ENCODE results near the gene PHC2.

The PHC2 gene

DNA sequence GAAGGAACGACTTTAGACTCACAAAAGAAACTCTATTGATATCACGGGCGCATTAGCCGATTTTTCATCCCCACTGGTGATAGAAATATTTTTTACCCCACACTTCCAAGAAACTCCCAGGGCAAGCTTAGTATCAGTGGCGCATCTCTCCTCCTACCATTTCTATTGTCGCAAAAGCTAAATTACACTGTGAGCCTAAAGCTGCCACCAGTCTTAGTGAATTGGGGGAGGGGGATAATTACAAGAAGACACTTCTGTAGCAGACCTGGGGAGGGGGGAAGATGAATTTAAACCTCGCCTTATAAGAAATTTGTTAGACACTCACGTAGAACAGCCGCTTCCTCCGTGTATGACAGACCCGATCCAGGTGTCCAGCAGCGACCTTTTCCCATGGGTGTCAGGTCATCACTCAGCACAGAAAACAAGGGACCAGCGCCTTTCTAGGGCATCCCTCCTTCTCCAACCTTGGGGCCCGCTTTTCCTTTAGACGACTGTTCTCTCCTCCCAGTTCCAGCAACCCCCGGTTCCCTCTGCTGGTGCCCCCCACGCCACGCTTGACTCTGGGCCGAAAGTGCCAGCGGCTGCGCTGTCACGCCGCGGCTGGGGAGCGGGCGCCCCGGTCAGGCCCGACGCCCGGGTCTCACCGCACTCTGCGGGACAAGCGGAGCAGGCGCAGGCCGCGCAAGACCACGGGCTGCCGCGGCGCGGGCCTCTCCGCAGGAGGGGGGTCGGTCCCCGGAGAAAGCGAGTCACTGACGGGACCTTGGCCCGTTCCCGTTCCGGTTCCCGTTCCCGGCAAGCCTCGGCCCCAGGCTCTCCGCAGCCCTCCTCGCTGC lies 821 bp downstream of the PHC2 start (continued):
- TF ChIP-seq PPARA (CRISPR knock-in tag; IDR thresholded peaks at IDR 0.05; ENCODE audit: borderline replicate concordance), result no peak

DNA sequence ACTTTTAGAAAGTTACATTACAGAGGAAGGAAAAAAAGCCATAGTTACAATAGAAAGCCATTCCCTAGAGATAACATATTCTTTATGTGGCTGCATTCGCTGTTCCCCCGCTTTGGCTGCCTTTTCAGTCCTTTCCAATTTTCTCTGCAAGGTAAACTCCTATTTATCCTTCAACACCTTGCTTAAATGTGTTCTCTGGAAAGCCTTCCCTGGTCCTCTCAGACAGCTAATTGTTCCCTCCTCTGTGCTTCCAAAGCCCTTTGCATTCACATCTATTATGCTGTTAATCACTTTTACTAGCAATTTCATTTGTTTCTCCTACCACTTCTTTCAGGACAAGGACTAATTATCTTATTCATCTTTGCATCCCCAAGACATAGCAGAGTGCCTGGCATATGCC lies 1.6 kb downstream of the PHC2 start:
- ATAC-seq, result no peak

GRCh38 chr1:33428661-33429060 lies 2.2 kb downstream of the PHC2 start:
- ATAC-seq, result no peak
- TF ChIP-seq PPARA (CRISPR knock-in tag; IDR thresholded peaks at IDR 0.05; ENCODE audit: borderline replicate concordance), result no peak
- TF ChIP-seq, protein P1, sequence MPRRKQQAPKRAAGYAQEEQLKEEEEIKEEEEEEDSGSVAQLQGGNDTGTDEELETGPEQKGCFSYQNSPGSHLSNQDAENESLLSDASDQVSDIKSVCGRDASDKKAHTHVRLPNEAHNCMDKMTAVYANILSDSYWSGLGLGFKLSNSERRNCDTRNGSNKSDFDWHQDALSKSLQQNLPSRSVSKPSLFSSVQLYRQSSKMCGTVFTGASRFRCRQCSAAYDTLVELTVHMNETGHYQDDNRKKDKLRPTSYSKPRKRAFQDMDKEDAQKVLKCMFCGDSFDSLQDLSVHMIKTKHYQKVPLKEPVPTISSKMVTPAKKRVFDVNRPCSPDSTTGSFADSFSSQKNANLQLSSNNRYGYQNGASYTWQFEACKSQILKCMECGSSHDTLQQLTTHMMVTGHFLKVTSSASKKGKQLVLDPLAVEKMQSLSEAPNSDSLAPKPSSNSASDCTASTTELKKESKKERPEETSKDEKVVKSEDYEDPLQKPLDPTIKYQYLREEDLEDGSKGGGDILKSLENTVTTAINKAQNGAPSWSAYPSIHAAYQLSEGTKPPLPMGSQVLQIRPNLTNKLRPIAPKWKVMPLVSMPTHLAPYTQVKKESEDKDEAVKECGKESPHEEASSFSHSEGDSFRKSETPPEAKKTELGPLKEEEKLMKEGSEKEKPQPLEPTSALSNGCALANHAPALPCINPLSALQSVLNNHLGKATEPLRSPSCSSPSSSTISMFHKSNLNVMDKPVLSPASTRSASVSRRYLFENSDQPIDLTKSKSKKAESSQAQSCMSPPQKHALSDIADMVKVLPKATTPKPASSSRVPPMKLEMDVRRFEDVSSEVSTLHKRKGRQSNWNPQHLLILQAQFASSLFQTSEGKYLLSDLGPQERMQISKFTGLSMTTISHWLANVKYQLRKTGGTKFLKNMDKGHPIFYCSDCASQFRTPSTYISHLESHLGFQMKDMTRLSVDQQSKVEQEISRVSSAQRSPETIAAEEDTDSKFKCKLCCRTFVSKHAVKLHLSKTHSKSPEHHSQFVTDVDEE (CRISPR knock-in tag; IDR thresholded peaks at IDR 0.05), result no peak
- no peak for TF ChIP-seq TCF4 (CRISPR knock-in tag; IDR thresholded peaks at IDR 0.05; ENCODE audit: borderline replicate concordance)
- no peak for TF ChIP-seq CREB5 (CRISPR knock-in tag; IDR thresholded peaks at IDR 0.05; ENCODE audit: low read depth)
- TF ChIP-seq ARNTL (CRISPR knock-in tag; IDR thresholded peaks at IDR 0.05; ENCODE audit: borderline replicate concordance, low read depth), result no peak
- TF ChIP-seq TOX (CRISPR knock-in tag; IDR thresholded peaks at IDR 0.05; ENCODE audit: borderline replicate concordance), result no peak
- TF ChIP-seq, protein P2, sequence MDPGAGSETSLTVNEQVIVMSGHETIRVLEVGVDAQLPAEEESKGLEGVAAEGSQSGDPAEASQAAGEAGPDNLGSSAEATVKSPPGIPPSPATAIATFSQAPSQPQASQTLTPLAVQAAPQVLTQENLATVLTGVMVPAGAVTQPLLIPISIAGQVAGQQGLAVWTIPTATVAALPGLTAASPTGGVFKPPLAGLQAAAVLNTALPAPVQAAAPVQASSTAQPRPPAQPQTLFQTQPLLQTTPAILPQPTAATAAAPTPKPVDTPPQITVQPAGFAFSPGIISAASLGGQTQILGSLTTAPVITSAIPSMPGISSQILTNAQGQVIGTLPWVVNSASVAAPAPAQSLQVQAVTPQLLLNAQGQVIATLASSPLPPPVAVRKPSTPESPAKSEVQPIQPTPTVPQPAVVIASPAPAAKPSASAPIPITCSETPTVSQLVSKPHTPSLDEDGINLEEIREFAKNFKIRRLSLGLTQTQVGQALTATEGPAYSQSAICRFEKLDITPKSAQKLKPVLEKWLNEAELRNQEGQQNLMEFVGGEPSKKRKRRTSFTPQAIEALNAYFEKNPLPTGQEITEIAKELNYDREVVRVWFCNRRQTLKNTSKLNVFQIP (CRISPR knock-in tag; IDR thresholded peaks at IDR 0.05; ENCODE audit: borderline replicate concordance, low read depth), result no peak
- no peak for TF ChIP-seq RARB (CRISPR knock-in tag; IDR thresholded peaks at IDR 0.05)
- TF ChIP-seq ZFP3 (CRISPR knock-in tag; IDR thresholded peaks at IDR 0.05), result no peak
- no peak for TF ChIP-seq ZNF565 (CRISPR knock-in tag; conservative IDR thresholded peaks at IDR 0.05; ENCODE audit: low read depth)
- no peak for TF ChIP-seq CSDC2 (CRISPR knock-in tag; IDR thresholded peaks at IDR 0.05)
- no peak for TF ChIP-seq ISL1 (CRISPR knock-in tag; IDR thresholded peaks at IDR 0.05)
- TF ChIP-seq GLIS3 (CRISPR knock-in tag; IDR thresholded peaks at IDR 0.05), result no peak
- no peak for TF ChIP-seq ESRRG (CRISPR knock-in tag; IDR thresholded peaks at IDR 0.05)

More for the DNA sequence above, 1.6 kb downstream of the PHC2 start:
- TF ChIP-seq ARNTL (CRISPR knock-in tag; IDR thresholded peaks at IDR 0.05; ENCODE audit: borderline replicate concordance, low read depth) (no peak), ZFP3 (CRISPR knock-in tag; IDR thresholded peaks at IDR 0.05) (peak; percentile 95), TOX (CRISPR knock-in tag; IDR thresholded peaks at IDR 0.05; ENCODE audit: borderline replicate concordance) (no peak), BACH2 (CRISPR knock-in tag; IDR thresholded peaks at IDR 0.05; ENCODE audit: borderline replicate concordance) (no peak)

- no peak for ATAC-seq
- TF ChIP-seq RARB (CRISPR knock-in tag; IDR thresholded peaks at IDR 0.05), result no peak
- no peak for TF ChIP-seq ZNF8 (CRISPR knock-in tag; IDR thresholded peaks at IDR 0.05)
- TF ChIP-seq, protein P3, sequence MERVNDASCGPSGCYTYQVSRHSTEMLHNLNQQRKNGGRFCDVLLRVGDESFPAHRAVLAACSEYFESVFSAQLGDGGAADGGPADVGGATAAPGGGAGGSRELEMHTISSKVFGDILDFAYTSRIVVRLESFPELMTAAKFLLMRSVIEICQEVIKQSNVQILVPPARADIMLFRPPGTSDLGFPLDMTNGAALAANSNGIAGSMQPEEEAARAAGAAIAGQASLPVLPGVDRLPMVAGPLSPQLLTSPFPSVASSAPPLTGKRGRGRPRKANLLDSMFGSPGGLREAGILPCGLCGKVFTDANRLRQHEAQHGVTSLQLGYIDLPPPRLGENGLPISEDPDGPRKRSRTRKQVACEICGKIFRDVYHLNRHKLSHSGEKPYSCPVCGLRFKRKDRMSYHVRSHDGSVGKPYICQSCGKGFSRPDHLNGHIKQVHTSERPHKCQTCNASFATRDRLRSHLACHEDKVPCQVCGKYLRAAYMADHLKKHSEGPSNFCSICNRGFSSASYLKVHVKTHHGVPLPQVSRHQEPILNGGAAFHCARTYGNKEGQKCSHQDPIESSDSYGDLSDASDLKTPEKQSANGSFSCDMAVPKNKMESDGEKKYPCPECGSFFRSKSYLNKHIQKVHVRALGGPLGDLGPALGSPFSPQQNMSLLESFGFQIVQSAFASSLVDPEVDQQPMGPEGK (CRISPR knock-in tag; IDR thresholded peaks at IDR 0.05; ENCODE audit: borderline replicate concordance), result no peak
- TF ChIP-seq ZFP3 (CRISPR knock-in tag; IDR thresholded peaks at IDR 0.05), result no peak
Observed at GRCh38 chr1:33426916-33427315, 4.0 kb downstream of the PHC2 start.

DNA sequence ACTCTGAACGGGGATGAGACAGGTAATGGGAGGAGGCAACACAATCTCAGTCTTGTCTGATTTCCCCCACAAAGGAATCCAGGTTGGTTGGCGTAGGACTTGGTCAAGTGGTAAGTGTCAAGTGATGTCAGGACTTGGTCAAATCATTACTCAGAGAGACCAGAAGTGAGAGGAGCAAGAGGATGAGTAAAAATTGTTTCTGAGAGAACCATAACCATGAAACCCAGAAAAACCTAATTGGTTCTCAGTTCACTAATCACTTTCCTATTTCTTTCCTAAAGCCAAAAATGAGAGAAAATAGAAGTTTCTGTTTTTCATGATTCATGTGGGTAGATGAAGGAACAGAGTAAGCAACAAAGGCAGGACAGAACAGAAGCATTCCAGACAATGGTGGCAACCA lies 5.0 kb downstream of the PHC2 start:
- TF ChIP-seq OSR1 (CRISPR knock-in tag; IDR thresholded peaks at IDR 0.05) (no peak), TOX (CRISPR knock-in tag; IDR thresholded peaks at IDR 0.05; ENCODE audit: borderline replicate concordance) (no peak), ZFP3 (CRISPR knock-in tag; IDR thresholded peaks at IDR 0.05) (no peak), CREB5 (CRISPR knock-in tag; IDR thresholded peaks at IDR 0.05; ENCODE audit: low read depth) (no peak), BACH2 (CRISPR knock-in tag; IDR thresholded peaks at IDR 0.05; ENCODE audit: borderline replicate concordance) (no peak), ZNF70 (CRISPR knock-in tag; IDR thresholded peaks at IDR 0.05) (no peak), ZFP30 (CRISPR knock-in tag; IDR thresholded peaks at IDR 0.05) (no peak), CSRNP3 (CRISPR knock-in tag; IDR thresholded peaks at IDR 0.05) (no peak), TCF4 (CRISPR knock-in tag; IDR thresholded peaks at IDR 0.05; ENCODE audit: borderline replicate concordance) (no peak), RARB (CRISPR knock-in tag; IDR thresholded peaks at IDR 0.05) (no peak)

More for the DNA sequence above, 5.0 kb downstream of the PHC2 start:
- no peak for ATAC-seq
